ENCODE measurements around the gene CBR4.
"Not testable (repeated sequence)": the region's sequence is repeated elsewhere in the genome, so short reads cannot be mapped to it uniquely, and the experiment has no call there.

Gene CBR4

GRCh38 chr4:169010125-169011023, at the start of gene CBR4:
CBR4 (minus strand) TSS chr4:169010255; CDS start chr4:169010089, 166 bp downstream.
- peak; percentile 97 for DNase-seq (ENCODE audit: low read depth)

GRCh38 chr4:169059306-169060211, 49.5 kb upstream of the CBR4 start:
- DNase-seq (ENCODE audit: low read depth) = no peak

GRCh38 chr4:169058312-169058711, 48.3 kb upstream of the CBR4 start:
- no peak for DNase-seq (ENCODE audit: low read depth)

- no peak for DNase-seq (ENCODE audit: low read depth)
Observed at GRCh38 chr4:169054879-169055278, 44.8 kb upstream of the CBR4 start.

GRCh38 chr4:169052594-169052945, 42.5 kb upstream of the CBR4 start:
- DNase-seq (ENCODE audit: low read depth) = no peak

GRCh38 chr4:169051761-169052593, 41.9 kb upstream of the CBR4 start:
- no peak for DNase-seq (ENCODE audit: low read depth)

GRCh38 chr4:169050881-169051760, 41.1 kb upstream of the CBR4 start:
- no peak for DNase-seq (ENCODE audit: low read depth)

GRCh38 chr4:169050284-169050683, 40.2 kb upstream of the CBR4 start:
- DNase-seq (ENCODE audit: low read depth) = no peak

GRCh38 chr4:169048868-169049414, 38.9 kb upstream of the CBR4 start:
- DNase-seq (ENCODE audit: low read depth) = no peak

GRCh38 chr4:169047956-169048355, 37.9 kb upstream of the CBR4 start:
- no peak for DNase-seq (ENCODE audit: low read depth)

- DNase-seq (ENCODE audit: low read depth) = peak; percentile 3
Observed at GRCh38 chr4:169045862-169046584, 36.0 kb upstream of the CBR4 start.

- DNase-seq (ENCODE audit: low read depth) = no peak
Observed at GRCh38 chr4:169044714-169045447, 34.8 kb upstream of the CBR4 start.

GRCh38 chr4:169042608-169043007, 32.6 kb upstream of the CBR4 start:
- no peak for DNase-seq (ENCODE audit: low read depth)

- no peak for DNase-seq (ENCODE audit: low read depth)
Observed at GRCh38 chr4:169040559-169041261, 30.7 kb upstream of the CBR4 start.

- no peak for DNase-seq (ENCODE audit: low read depth)
Observed at GRCh38 chr4:169039251-169039954, 29.3 kb upstream of the CBR4 start.

- no peak for DNase-seq (ENCODE audit: low read depth)
Observed at GRCh38 chr4:169037506-169037905, 27.5 kb upstream of the CBR4 start.

GRCh38 chr4:169035871-169036620, 26.0 kb upstream of the CBR4 start:
- DNase-seq (ENCODE audit: low read depth) = not testable (repeated sequence)

All from ELR (cell line).